ENCODE data around the gene LMNA.
"Not testable (repeated sequence)": the region's sequence is repeated elsewhere in the genome, so short reads cannot be mapped to it uniquely, and the experiment has no call there.

LMNA gene

GRCh38 chr1:156122086-156122485, 7.6 kb downstream of the LMNA start:
- DNase-seq (ENCODE audit: low spot score) = no peak

GRCh38 chr1:156122519-156123355, 8.2 kb downstream of the LMNA start:
- no peak for DNase-seq (ENCODE audit: low spot score)

GRCh38 chr1:156123356-156124196, 9.1 kb downstream of the LMNA start:
- DNase-seq (ENCODE audit: low spot score) = no peak

- DNase-seq (ENCODE audit: low spot score) = peak; percentile 62
Measured at GRCh38 chr1:156124557-156125483, 10.3 kb downstream of the LMNA start.

GRCh38 chr1:156125544-156125943, 11.0 kb downstream of the LMNA start:
- DNase-seq (ENCODE audit: low spot score) = not testable (repeated sequence)

- DNase-seq (ENCODE audit: low spot score) = peak; percentile 78
Measured at GRCh38 chr1:156126043-156126629, 11.6 kb downstream of the LMNA start.

GRCh38 chr1:156126630-156127534, 12.4 kb downstream of the LMNA start:
- peak; percentile 97 for DNase-seq (ENCODE audit: low spot score)

- no peak for DNase-seq (ENCODE audit: low spot score)
Measured at GRCh38 chr1:156128308-156128653, 13.8 kb downstream of the LMNA start.

GRCh38 chr1:156128654-156129597, 14.4 kb downstream of the LMNA start:
- DNase-seq (ENCODE audit: low spot score) = no peak

- peak; percentile 81 for DNase-seq (ENCODE audit: low spot score)
Measured at GRCh38 chr1:156129687-156130577, 15.4 kb downstream of the LMNA start.

GRCh38 chr1:156130578-156130942, 16.0 kb downstream of the LMNA start:
- no peak for DNase-seq (ENCODE audit: low spot score)

- no peak for DNase-seq (ENCODE audit: low spot score)
Measured at GRCh38 chr1:156134716-156135435, 20.4 kb downstream of the LMNA start.

- no peak for DNase-seq (ENCODE audit: low spot score)
Measured at GRCh38 chr1:156135930-156136871, 21.7 kb downstream of the LMNA start.

GRCh38 chr1:156136970-156137483, 22.5 kb downstream of the LMNA start:
- DNase-seq (ENCODE audit: low spot score) = no peak

- no peak for DNase-seq (ENCODE audit: low spot score)
Measured at GRCh38 chr1:156138458-156138867, 24.0 kb downstream of the LMNA start.
